GM10248 (cell line): ENCODE data around the gene SLC38A2.

ENCODE experiments used
- CTCF ChIA-PET: fragments of 300-600 bp; sonication (Branson Sonifier 250); formaldehyde crosslinking; extraction: SDS; loops from one replicate; lab custom pipeline; 2021; ENCODE audit warnings: antibody characterized with exemption; lab: Yijun Ruan, JAX
- POLR2A ChIA-PET: fragments of 350-650 bp; sonication (Branson Sonifier 250); formaldehyde crosslinking; extraction: SDS; loops from one replicate; lab custom pipeline; 2020; ENCODE audit warnings: antibody characterized with exemption; lab: Yijun Ruan, JAX
- DNase-seq: peaks from one replicate; pipeline ENCODE4 v3.0.0; 2012; ENCODE audit errors: extremely low spot score
- CTCF ChIP-seq: IDR thresholded peaks from 2 replicates; pipeline ENCODE4 v1.5.1; 2012; ENCODE audit warnings: mild to moderate bottlenecking, low read depth; ENCODE audit errors: extremely low read depth, missing control alignments, control extremely low read depth

Gene SLC38A2

GRCh38 chr12:46320731-46321130 lies 51.8 kb downstream of the SLC38A2 start:
- CTCF ChIA-PET = no interaction called here
- no peak for TF ChIP-seq CTCF
- POLR2A ChIA-PET = no interaction called here
- no peak for DNase-seq

- no peak for DNase-seq
- CTCF ChIA-PET = interaction anchor here (1.5 kb wide), 1 partner anchor 14 kb away, joined by 3 read pairs; no protein-coding TSS in a partner anchor
- no peak for TF ChIP-seq CTCF
- POLR2A ChIA-PET = no interaction called here
Measured at GRCh38 chr12:46318037-46318436, 54.5 kb downstream of the SLC38A2 start.
